ENCODE data around the gene SKAP2. TPM values are rescaled to one million over a fixed set of nuclear protein-coding genes. Genes with fewer than 3 reads are reported as not detected.

The SKAP2 gene
- total and polyA plus RNA-seq, 2 of the 4 experiments (the other 2 are of a cell fraction) = 5.7 to 7.4 TPM

- Histone ChIP-seq H4K5ac (ENCODE audit: low read depth, low read length) (no peak overlapping the region), H3K4me3 (ENCODE audit: insufficient read depth, low read depth, low read length) (no peak overlapping the region), H2BK20ac (ENCODE audit: low read depth, low read length) (no peak overlapping the region), H2AFZ (replicated peaks; ENCODE audit: low read length, poor library complexity) (no peak overlapping the region), H2BK120ac (ENCODE audit: low read depth, low read length) (no peak overlapping the region), H3K4me1 (ENCODE audit: control insufficient read depth, insufficient read depth, low read length) (no peaks in the 10 kb centered on the region), H2BK15ac (ENCODE audit: low read depth, low read length) (no peak overlapping the region), H3K79me1 (ENCODE audit: low read depth in 1 of 2, low read length in 2 of 2) (no peaks in the 10 kb centered on the region), H3K36me3 (ENCODE audit: control insufficient read depth, insufficient read depth, low read length) (no peaks in the 10 kb centered on the region), H4K20me1 (ENCODE audit: insufficient read depth, low read length) (no peaks in the 10 kb centered on the region), H3K9me3 (ENCODE audit: control insufficient read depth, insufficient read depth, low read length) (no peaks in the 10 kb centered on the region), H2AK5ac (ENCODE audit: low read depth, low read length) (no peak overlapping the region), H3K27me3 (ENCODE audit: control insufficient read depth, insufficient read depth, low read length) (no peaks in the 10 kb centered on the region), H2AK9ac (replicated peaks; ENCODE audit: low read depth, low read length, poor library complexity) (no peak overlapping the region), H3K9ac (ENCODE audit: low read depth, low read length) (no peak overlapping the region), H3K27ac (ENCODE audit: insufficient read depth, low read length) (no peak overlapping the region), H3K14ac (replicated peaks; ENCODE audit: low read depth, low read length) (no peak overlapping the region), H3K18ac (ENCODE audit: low read depth, low read length) (no peak overlapping the region), H3K4me2 (ENCODE audit: low read depth, low read length) (no peak overlapping the region), H3K56ac (ENCODE audit: extremely low read depth, insufficient read depth, low read length) (no peak overlapping the region), H4K8ac (ENCODE audit: low read depth in 2 of 2, low read length in 2 of 2) (no peak overlapping the region), H3K23ac (ENCODE audit: low read depth, low read length) (no peak overlapping the region), H4K91ac (ENCODE audit: insufficient read depth, low read depth, low read length) (no peak overlapping the region), H2BK5ac (ENCODE audit: low read depth, low read length, poor library complexity, severe bottlenecking) (no peak overlapping the region), H3K4ac (ENCODE audit: low read depth, low read length) (no peak overlapping the region), H3K9me1 (ENCODE audit: insufficient read depth, low read length) (no peaks in the 10 kb centered on the region)
- in situ Hi-C loops (cut with MboI; ENCODE audit: low sequenced_read_pairs) = loop anchor here (25.0 kb wide), 2 partner anchors 450 to 575 kb away; partner anchors contain the start of genes CBX3 and HNRNPA2B1
- dilution Hi-C loops (cut with HindIII; ENCODE audit: low sequenced_read_pairs, unreplicated experiment) = no loop called here
- intact Hi-C loops (cut with micrococcal nuclease) = loop anchor here (10.0 kb wide), 1 partner anchor 158 kb away; no protein-coding TSS in a partner anchor
- no TSS peak for BruUV-seq (replicated peaks)
- ChIA-PET CTCF (no interaction called here), POLR2A (ENCODE audit: unreplicated experiment) (no interaction called here)
- no peak for ATAC-seq (ENCODE audit: low read depth)
- no peak for DNase-seq
- no peak for TF ChIP-seq CHD1 (IDR thresholded peaks at IDR 0.05; ENCODE audit: low read depth, low read length)
- no peak for TF ChIP-seq FOS (IDR thresholded peaks at IDR 0.05; ENCODE audit: low read depth, low read length)
- TF ChIP-seq CEBPB (IDR thresholded peaks at IDR 0.05; ENCODE audit: low read depth, low read length) = no peak
- no peak for TF ChIP-seq MAFK (IDR thresholded peaks at IDR 0.05; ENCODE audit: low read depth, low read length)
- TF ChIP-seq MAZ (IDR thresholded peaks at IDR 0.05; ENCODE audit: borderline replicate concordance, low read depth, low read length) = no peak
- no peak for TF ChIP-seq SMC3 (IDR thresholded peaks at IDR 0.05; ENCODE audit: low read depth, low read length)
- no peak for TF ChIP-seq NFE2L2 (IDR thresholded peaks at IDR 0.05; ENCODE audit: low read depth, low read length)
- TF ChIP-seq RFX5 (IDR thresholded peaks at IDR 0.05; ENCODE audit: low read depth, low read length) = no peak
- no peak for TF ChIP-seq RCOR1 (IDR thresholded peaks at IDR 0.05; ENCODE audit: insufficient replicate concordance, low read length)
- no peak for TF ChIP-seq USF2 (IDR thresholded peaks at IDR 0.05; ENCODE audit: low read depth, low read length)
- no peak for TF ChIP-seq MXI1 (IDR thresholded peaks at IDR 0.05; ENCODE audit: borderline replicate concordance, low read depth, low read length)
- TF ChIP-seq CTCF (conservative IDR thresholded peaks at IDR 0.05; ENCODE audit: low read depth, low read length) = no peak
- no peak for TF ChIP-seq BHLHE40 (IDR thresholded peaks at IDR 0.05; ENCODE audit: low read depth, low read length)
- no peak for TF ChIP-seq POLR2A (IDR thresholded peaks at IDR 0.05; ENCODE audit: low read depth, low read length)
- no peak for TF ChIP-seq ELK1 (IDR thresholded peaks at IDR 0.05; ENCODE audit: borderline replicate concordance, low read depth, low read length)
- TF ChIP-seq RAD21 (IDR thresholded peaks at IDR 0.05; ENCODE audit: low read length) = no peak
- WGBS, 2 experiments (ENCODE audit: extremely low coverage in 2 of 2, insufficient read length in 1 of 2) = no CpG with 5 or more reads among the region's 6 CpGs
Measured at GRCh38 chr7:26662646-26663045, 201.7 kb downstream of the SKAP2 start.
